ENCODE measurements around the gene CTPS1. TPM values are rescaled to one million over a fixed set of nuclear protein-coding genes. Genes with fewer than 3 reads are reported as not detected.

Gene CTPS1
- total RNA-seq, 1 experiment from 2014 or later: 66.4 TPM

DNA sequence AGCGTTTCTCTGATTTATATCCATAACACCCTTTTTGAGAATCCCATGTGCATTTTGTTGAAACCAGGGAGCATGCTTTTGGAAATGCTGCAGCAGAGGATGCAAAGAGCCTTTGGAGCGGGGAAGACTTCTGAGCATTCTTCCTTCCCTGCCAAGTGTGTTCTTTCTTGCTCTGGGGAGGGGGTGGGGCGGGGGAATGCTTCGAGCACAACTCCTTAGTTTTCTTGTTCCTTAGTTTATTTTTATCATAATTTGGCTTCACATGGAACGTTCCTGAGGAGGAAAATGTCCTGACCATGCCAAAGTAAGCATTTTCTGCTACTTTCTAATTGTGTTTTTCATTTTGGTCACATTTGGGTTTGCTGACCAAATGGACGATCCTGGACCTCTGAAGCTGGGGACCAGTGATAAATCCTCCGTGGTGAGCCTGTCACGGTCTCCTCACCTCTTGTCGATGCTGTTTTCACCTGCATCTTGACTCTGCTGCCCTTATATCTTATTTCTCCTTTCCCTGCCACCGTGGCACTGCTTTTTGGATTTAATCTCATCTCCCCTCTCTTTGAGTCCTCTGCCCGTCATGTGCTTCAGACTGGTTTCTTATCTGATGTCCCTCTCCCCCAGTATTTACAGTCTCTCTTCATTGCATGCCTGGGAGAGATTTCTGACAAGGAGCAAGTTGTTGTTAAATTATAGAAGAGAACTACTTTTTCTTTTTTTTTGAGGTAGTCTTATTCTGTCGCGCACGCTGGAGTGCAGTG is 2.4 kb downstream of the CTPS1 start:
- intact Hi-C loops (cut with micrococcal nuclease): no loop called here
- no peak overlapping the region for H3K27ac ChIP-seq (ENCODE audit: low read depth, low read length)
- H3K79me2 ChIP-seq (ENCODE audit: insufficient read depth, low read length): peaks cover 69% of the 10 kb centered on the region
- DNase-seq (ENCODE audit: low read depth, low spot score): no peak
- peaks cover 22% of the 10 kb centered on the region; the same call in 1 of the 2 replicates for H4K20me1 ChIP-seq (ENCODE audit: insufficient read depth)
- no TSS peak for BruUV-seq (replicated peaks)
- peak overlapping the region; percentile 92 for H3K4me2 ChIP-seq (ENCODE audit: low read length)
- H3K27me3 ChIP-seq (ENCODE audit: insufficient read depth, low read length): no peaks in the 10 kb centered on the region
- no peak overlapping the region for H2AFZ ChIP-seq (ENCODE audit: low read depth, low read length, poor library complexity, severe bottlenecking)
- TF ChIP-seq SP1 (IDR thresholded peaks at IDR 0.05; ENCODE audit: low read depth): no peak
- TF ChIP-seq ZFX (IDR thresholded peaks at IDR 0.05): no peak
- no peak for TF ChIP-seq POLR2A (IDR thresholded peaks at IDR 0.05; ENCODE audit: borderline replicate concordance, extremely low read depth, insufficient read depth, insufficient read length)
- no peak for TF ChIP-seq POLR2AphosphoS5 (IDR thresholded peaks at IDR 0.05; ENCODE audit: low read depth, low read length)
- TF ChIP-seq ZNF274 (IDR thresholded peaks at IDR 0.05; ENCODE audit: low read depth, low read length): no peak
- TF ChIP-seq TCF7L2 (IDR thresholded peaks at IDR 0.05; ENCODE audit: borderline replicate concordance, extremely low read depth, insufficient read depth, insufficient read length): no peak
- TF ChIP-seq EGR1 (IDR thresholded peaks at IDR 0.05; ENCODE audit: low read depth): no peak
- TF ChIP-seq EZH2 (IDR thresholded peaks at IDR 0.05): no peak
- TF ChIP-seq, protein P1, sequence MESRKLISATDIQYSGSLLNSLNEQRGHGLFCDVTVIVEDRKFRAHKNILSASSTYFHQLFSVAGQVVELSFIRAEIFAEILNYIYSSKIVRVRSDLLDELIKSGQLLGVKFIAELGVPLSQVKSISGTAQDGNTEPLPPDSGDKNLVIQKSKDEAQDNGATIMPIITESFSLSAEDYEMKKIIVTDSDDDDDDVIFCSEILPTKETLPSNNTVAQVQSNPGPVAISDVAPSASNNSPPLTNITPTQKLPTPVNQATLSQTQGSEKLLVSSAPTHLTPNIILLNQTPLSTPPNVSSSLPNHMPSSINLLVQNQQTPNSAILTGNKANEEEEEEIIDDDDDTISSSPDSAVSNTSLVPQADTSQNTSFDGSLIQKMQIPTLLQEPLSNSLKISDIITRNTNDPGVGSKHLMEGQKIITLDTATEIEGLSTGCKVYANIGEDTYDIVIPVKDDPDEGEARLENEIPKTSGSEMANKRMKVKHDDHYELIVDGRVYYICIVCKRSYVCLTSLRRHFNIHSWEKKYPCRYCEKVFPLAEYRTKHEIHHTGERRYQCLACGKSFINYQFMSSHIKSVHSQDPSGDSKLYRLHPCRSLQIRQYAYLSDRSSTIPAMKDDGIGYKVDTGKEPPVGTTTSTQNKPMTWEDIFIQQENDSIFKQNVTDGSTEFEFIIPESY (IDR thresholded peaks at IDR 0.05; ENCODE audit: extremely low read depth, insufficient replicate concordance, low read length): no peak
- TF ChIP-seq ELF1 (IDR thresholded peaks at IDR 0.05; ENCODE audit: borderline replicate concordance, low read depth): no peak
- no peak for TF ChIP-seq EZH2phosphoT487 (IDR thresholded peaks at IDR 0.05; ENCODE audit: borderline replicate concordance)
- TF ChIP-seq, protein P2, sequence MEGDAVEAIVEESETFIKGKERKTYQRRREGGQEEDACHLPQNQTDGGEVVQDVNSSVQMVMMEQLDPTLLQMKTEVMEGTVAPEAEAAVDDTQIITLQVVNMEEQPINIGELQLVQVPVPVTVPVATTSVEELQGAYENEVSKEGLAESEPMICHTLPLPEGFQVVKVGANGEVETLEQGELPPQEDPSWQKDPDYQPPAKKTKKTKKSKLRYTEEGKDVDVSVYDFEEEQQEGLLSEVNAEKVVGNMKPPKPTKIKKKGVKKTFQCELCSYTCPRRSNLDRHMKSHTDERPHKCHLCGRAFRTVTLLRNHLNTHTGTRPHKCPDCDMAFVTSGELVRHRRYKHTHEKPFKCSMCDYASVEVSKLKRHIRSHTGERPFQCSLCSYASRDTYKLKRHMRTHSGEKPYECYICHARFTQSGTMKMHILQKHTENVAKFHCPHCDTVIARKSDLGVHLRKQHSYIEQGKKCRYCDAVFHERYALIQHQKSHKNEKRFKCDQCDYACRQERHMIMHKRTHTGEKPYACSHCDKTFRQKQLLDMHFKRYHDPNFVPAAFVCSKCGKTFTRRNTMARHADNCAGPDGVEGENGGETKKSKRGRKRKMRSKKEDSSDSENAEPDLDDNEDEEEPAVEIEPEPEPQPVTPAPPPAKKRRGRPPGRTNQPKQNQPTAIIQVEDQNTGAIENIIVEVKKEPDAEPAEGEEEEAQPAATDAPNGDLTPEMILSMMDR (IDR thresholded peaks at IDR 0.05 in 2 of 3, conservative IDR thresholded peaks at IDR 0.05 in 1 of 3; ENCODE audit: borderline replicate concordance in 1 of 3, insufficient read depth in 1 of 3, low read depth in 2 of 3, low read length in 2 of 3): no peak
- no peak for TF ChIP-seq CEBPB (IDR thresholded peaks at IDR 0.05; ENCODE audit: low read depth)
- TF ChIP-seq, protein P3, sequence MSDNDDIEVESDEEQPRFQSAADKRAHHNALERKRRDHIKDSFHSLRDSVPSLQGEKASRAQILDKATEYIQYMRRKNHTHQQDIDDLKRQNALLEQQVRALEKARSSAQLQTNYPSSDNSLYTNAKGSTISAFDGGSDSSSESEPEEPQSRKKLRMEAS (IDR thresholded peaks at IDR 0.05): no peak
- no peak for TF ChIP-seq YY1 (IDR thresholded peaks at IDR 0.05; ENCODE audit: extremely low read depth, insufficient replicate concordance, low read depth, low read length)
- H3K4me1 ChIP-seq (ENCODE audit: control insufficient read depth in 1 of 2, insufficient read depth in 2 of 2, low read length in 2 of 2): peaks cover 7 to 32% of the 10 kb centered on the region in 2 experiments; a peak in 3 of 4 replicates
- no peaks in the 10 kb centered on the region for H3K9me2 ChIP-seq (ENCODE audit: insufficient read depth)
- no peaks in the 10 kb centered on the region for H3K9me3 ChIP-seq (ENCODE audit: control insufficient read depth in 1 of 2, insufficient read depth in 1 of 2, low read depth in 1 of 2, low read length in 2 of 2)
- H3K9ac ChIP-seq (ENCODE audit: low read length): peak overlapping the region; percentile 97; the same call in 1 of the 2 replicates
- H3K36me3 ChIP-seq (ENCODE audit: control insufficient read depth in 1 of 2, insufficient read depth in 2 of 2, low read length in 2 of 2): peaks cover 31 to 42% of the 10 kb centered on the region in 2 experiments
- ChIA-PET CTCF (no interaction called here), RAD21 (ENCODE audit: low non-redundant PET in 1 of 2, low total read pairs in 2 of 2, uncharacterized antibody in 2 of 2, unreplicated experiment in 2 of 2) (no interaction called here), POLR2A (no interaction called here)
- ATAC-seq: no peak
- no peak overlapping the region for H3K4me3 ChIP-seq (replicated peaks in 1 of 2; ENCODE audit: low read depth in 1 of 2, low read length in 2 of 2)
